ENCODE measurements around the gene PRKRA. TPM values are rescaled to one million over a fixed set of nuclear protein-coding genes. Genes with fewer than 3 reads are reported as not detected.

PRKRA gene
- total and polyA plus RNA-seq, 9 of the 15 experiments (the other 6 are each of a cell fraction or from before 2014, with no cell fraction given) = 14.1 to 78.1 (median 52.3) TPM

DNA sequence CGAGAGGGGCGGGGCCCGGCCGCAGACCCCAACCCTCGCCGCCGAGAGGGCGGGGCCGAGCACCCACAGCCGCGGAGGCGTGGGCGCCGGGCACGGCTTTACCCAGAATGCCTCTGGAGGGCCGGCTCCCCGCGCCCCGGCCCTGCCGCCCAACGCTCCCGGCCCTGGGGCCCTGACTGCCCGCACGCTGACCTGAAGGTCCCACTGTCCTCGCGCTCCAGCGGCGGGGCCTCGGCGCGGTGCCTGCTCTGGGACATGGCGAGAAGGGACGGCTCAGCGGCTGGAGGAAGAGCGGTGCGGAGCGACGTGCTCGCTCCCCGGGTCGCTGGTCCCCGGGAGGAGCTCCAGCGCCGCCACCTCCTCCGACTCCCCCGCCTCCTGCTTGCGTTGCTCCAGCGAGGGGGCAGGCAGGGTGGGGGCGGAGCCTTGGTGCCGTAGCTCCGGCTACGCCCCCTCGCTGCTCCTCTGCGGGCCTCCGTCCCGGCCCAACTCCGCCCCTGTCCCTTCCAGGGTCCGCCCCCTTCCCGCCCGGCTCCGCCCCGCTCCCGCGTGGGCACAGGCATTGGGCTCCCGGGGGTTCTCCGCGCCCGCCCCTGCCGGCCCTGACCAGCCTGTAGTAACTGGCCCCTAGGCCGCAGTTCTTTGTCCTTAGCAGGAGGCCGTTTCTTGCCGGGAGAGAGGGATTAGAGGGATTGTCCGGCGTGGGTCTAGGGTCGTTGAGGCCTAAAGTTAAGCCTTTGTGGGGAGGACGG is at the start of gene PRKRA, which contains the start of gene PJVK (continued):
- no peak; the same call in 1 of the 2 replicates for TF ChIP-seq CC2D1A (IDR thresholded peaks at IDR 0.05)
- peak; percentile 68; the same call in 1 of the 2 replicates for TF ChIP-seq MYNN (IDR thresholded peaks at IDR 0.05)
- TF ChIP-seq MYNN (CRISPR knock-in tag; IDR thresholded peaks at IDR 0.05) = no peak
- TF ChIP-seq MBD2 (IDR thresholded peaks at IDR 0.05; ENCODE audit: borderline replicate concordance, low read depth) = peak; percentile 81; the same call in 1 of the 2 replicates
- TF ChIP-seq, protein P1, sequence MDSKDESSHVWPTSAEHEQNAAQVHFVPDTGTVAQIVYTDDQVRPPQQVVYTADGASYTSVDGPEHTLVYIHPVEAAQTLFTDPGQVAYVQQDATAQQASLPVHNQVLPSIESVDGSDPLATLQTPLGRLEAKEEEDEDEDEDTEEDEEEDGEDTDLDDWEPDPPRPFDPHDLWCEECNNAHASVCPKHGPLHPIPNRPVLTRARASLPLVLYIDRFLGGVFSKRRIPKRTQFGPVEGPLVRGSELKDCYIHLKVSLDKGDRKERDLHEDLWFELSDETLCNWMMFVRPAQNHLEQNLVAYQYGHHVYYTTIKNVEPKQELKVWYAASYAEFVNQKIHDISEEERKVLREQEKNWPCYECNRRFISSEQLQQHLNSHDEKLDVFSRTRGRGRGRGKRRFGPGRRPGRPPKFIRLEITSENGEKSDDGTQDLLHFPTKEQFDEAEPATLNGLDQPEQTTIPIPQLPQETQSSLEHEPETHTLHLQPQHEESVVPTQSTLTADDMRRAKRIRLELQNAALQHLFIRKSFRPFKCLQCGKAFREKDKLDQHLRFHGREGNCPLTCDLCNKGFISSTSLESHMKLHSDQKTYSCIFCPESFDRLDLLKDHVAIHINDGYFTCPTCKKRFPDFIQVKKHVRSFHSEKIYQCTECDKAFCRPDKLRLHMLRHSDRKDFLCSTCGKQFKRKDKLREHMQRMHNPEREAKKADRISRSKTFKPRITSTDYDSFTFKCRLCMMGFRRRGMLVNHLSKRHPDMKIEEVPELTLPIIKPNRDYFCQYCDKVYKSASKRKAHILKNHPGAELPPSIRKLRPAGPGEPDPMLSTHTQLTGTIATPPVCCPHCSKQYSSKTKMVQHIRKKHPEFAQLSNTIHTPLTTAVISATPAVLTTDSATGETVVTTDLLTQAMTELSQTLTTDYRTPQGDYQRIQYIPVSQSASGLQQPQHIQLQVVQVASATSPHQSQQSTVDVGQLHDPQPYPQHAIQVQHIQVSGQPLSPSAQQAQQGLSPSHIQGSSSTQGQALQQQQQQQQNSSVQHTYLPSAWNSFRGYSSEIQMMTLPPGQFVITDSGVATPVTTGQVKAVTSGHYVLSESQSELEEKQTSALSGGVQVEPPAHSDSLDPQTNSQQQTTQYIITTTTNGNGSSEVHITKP (IDR thresholded peaks at IDR 0.05; ENCODE audit: partially characterized antibody) = peak; percentile 82
- no peak for TF ChIP-seq NFYB (IDR thresholded peaks at IDR 0.05; ENCODE audit: extremely low read depth, insufficient read length)
- TF ChIP-seq MTA1 (IDR thresholded peaks at IDR 0.05; ENCODE audit: borderline replicate concordance) = 0 out of 2 replicates have a peak, but pooled peaks have one; percentile 27
- TF ChIP-seq GTF2F1 (IDR thresholded peaks at IDR 0.05; ENCODE audit: low read depth, low read length) = peak; percentile 79; the same call in 1 of the 2 replicates
- TF ChIP-seq E2F3 (CRISPR knock-in tag; IDR thresholded peaks at IDR 0.05) = peak; percentile 51; the same call in 1 of the 2 replicates
- TF ChIP-seq KLF13 (tag; IDR thresholded peaks at IDR 0.05; ENCODE audit: borderline replicate concordance, low read depth) = peak; percentile 57
- peak; percentile 47 for TF ChIP-seq CCNT2 (IDR thresholded peaks at IDR 0.05; ENCODE audit: borderline replicate concordance, extremely low read depth, insufficient read length, low read depth, low read length)
- peak; percentile 73 for TF ChIP-seq NFIC (IDR thresholded peaks at IDR 0.05)
- TF ChIP-seq MYBL2 (IDR thresholded peaks at IDR 0.05; ENCODE audit: low read depth) = no peak
- no peak for TF ChIP-seq MYBL2 (CRISPR knock-in tag; IDR thresholded peaks at IDR 0.05; ENCODE audit: borderline replicate concordance)
- TF ChIP-seq, protein P2, sequence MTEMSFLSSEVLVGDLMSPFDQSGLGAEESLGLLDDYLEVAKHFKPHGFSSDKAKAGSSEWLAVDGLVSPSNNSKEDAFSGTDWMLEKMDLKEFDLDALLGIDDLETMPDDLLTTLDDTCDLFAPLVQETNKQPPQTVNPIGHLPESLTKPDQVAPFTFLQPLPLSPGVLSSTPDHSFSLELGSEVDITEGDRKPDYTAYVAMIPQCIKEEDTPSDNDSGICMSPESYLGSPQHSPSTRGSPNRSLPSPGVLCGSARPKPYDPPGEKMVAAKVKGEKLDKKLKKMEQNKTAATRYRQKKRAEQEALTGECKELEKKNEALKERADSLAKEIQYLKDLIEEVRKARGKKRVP (CRISPR knock-in tag; IDR thresholded peaks at IDR 0.05) = no peak
- peak; percentile 78 for TF ChIP-seq MYC (IDR thresholded peaks at IDR 0.05; ENCODE audit: low read depth, low read length)
- TF ChIP-seq MYC (CRISPR knock-in tag; IDR thresholded peaks at IDR 0.05; ENCODE audit: borderline replicate concordance, low read depth) = no peak
- no peak for TF ChIP-seq PRMT5 (CRISPR knock-in tag; IDR thresholded peaks at IDR 0.05)
- TF ChIP-seq SNIP1 (IDR thresholded peaks at IDR 0.05; ENCODE audit: low read depth) = no peak
- no peak; the same call in 1 of the 2 replicates for TF ChIP-seq ZNF12 (CRISPR knock-in tag; IDR thresholded peaks at IDR 0.05)
- peak; percentile 88; the same call in 1 of the 2 replicates for TF ChIP-seq HDAC8 (tag; IDR thresholded peaks at IDR 0.05)
- TF ChIP-seq, protein P3, sequence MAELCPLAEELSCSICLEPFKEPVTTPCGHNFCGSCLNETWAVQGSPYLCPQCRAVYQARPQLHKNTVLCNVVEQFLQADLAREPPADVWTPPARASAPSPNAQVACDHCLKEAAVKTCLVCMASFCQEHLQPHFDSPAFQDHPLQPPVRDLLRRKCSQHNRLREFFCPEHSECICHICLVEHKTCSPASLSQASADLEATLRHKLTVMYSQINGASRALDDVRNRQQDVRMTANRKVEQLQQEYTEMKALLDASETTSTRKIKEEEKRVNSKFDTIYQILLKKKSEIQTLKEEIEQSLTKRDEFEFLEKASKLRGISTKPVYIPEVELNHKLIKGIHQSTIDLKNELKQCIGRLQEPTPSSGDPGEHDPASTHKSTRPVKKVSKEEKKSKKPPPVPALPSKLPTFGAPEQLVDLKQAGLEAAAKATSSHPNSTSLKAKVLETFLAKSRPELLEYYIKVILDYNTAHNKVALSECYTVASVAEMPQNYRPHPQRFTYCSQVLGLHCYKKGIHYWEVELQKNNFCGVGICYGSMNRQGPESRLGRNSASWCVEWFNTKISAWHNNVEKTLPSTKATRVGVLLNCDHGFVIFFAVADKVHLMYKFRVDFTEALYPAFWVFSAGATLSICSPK (IDR thresholded peaks at IDR 0.05; ENCODE audit: borderline replicate concordance) = no peak
- no peak for TF ChIP-seq TAF9B (IDR thresholded peaks at IDR 0.05; ENCODE audit: partially characterized antibody)

Measured in K562 (cell line).